ENCODE results near the gene KRT23. TPM values are rescaled to one million over a fixed set of nuclear protein-coding genes. Genes with fewer than 3 reads are reported as not detected.

Gene KRT23
- total and polyA plus RNA-seq, 2 of the 13 experiments (the other 11 are each of a cell fraction or from before 2014, with no cell fraction given), result 24.7 to 51.1 TPM

DNA sequence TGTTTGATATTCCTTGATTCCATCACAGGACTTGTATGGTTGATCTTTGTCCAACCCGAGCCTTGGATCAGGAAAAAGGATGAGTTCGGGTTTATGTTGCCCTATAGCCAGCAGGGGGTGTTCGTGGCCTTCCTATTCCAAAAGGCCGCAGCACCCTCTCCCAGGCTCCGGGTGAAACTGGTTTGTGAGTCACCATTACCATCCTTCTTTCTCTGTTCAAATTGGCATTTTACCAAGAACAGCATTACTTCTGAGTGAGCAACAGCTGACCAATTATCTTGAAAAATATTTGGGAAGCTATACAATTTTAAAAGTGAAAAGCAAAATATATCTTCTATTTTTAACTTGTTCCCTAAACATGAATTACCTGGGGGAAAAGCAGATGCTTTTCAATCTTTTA lies 28.1 kb downstream of the KRT23 start (continued):
- TF ChIP-seq, protein P1, sequence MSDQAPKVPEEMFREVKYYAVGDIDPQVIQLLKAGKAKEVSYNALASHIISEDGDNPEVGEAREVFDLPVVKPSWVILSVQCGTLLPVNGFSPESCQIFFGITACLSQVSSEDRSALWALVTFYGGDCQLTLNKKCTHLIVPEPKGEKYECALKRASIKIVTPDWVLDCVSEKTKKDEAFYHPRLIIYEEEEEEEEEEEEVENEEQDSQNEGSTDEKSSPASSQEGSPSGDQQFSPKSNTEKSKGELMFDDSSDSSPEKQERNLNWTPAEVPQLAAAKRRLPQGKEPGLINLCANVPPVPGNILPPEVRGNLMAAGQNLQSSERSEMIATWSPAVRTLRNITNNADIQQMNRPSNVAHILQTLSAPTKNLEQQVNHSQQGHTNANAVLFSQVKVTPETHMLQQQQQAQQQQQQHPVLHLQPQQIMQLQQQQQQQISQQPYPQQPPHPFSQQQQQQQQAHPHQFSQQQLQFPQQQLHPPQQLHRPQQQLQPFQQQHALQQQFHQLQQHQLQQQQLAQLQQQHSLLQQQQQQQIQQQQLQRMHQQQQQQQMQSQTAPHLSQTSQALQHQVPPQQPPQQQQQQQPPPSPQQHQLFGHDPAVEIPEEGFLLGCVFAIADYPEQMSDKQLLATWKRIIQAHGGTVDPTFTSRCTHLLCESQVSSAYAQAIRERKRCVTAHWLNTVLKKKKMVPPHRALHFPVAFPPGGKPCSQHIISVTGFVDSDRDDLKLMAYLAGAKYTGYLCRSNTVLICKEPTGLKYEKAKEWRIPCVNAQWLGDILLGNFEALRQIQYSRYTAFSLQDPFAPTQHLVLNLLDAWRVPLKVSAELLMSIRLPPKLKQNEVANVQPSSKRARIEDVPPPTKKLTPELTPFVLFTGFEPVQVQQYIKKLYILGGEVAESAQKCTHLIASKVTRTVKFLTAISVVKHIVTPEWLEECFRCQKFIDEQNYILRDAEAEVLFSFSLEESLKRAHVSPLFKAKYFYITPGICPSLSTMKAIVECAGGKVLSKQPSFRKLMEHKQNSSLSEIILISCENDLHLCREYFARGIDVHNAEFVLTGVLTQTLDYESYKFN (CRISPR knock-in tag; conservative IDR thresholded peaks at IDR 0.05), result no peak
- TF ChIP-seq CEBPB (IDR thresholded peaks at IDR 0.05; ENCODE audit: borderline replicate concordance, low read depth, low read length), result no peak
- no peak for TF ChIP-seq ZNF660 (CRISPR knock-in tag; IDR thresholded peaks at IDR 0.05; ENCODE audit: borderline replicate concordance, low read depth)
- TF ChIP-seq ETV6 (CRISPR knock-in tag; conservative IDR thresholded peaks at IDR 0.05), result no peak
- TF ChIP-seq, protein P2, sequence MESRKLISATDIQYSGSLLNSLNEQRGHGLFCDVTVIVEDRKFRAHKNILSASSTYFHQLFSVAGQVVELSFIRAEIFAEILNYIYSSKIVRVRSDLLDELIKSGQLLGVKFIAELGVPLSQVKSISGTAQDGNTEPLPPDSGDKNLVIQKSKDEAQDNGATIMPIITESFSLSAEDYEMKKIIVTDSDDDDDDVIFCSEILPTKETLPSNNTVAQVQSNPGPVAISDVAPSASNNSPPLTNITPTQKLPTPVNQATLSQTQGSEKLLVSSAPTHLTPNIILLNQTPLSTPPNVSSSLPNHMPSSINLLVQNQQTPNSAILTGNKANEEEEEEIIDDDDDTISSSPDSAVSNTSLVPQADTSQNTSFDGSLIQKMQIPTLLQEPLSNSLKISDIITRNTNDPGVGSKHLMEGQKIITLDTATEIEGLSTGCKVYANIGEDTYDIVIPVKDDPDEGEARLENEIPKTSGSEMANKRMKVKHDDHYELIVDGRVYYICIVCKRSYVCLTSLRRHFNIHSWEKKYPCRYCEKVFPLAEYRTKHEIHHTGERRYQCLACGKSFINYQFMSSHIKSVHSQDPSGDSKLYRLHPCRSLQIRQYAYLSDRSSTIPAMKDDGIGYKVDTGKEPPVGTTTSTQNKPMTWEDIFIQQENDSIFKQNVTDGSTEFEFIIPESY (CRISPR knock-in tag; IDR thresholded peaks at IDR 0.05), result no peak
- TF ChIP-seq, protein P3, sequence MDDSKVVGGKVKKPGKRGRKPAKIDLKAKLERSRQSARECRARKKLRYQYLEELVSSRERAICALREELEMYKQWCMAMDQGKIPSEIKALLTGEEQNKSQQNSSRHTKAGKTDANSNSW (CRISPR knock-in tag; IDR thresholded peaks at IDR 0.05; ENCODE audit: borderline replicate concordance), result no peak
- TF ChIP-seq HCFC1 (IDR thresholded peaks at IDR 0.05; ENCODE audit: low read depth, low read length), result no peak
- peak; percentile 99 for TF ChIP-seq RAD21 (CRISPR knock-in tag; IDR thresholded peaks at IDR 0.05)
- no peak for TF ChIP-seq ZNF432 (CRISPR knock-in tag; IDR thresholded peaks at IDR 0.05; ENCODE audit: borderline replicate concordance)
- TF ChIP-seq ZNF775 (CRISPR knock-in tag; IDR thresholded peaks at IDR 0.05; ENCODE audit: borderline replicate concordance), result no peak
- TF ChIP-seq, protein P4, sequence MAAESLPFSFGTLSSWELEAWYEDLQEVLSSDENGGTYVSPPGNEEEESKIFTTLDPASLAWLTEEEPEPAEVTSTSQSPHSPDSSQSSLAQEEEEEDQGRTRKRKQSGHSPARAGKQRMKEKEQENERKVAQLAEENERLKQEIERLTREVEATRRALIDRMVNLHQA (CRISPR knock-in tag; IDR thresholded peaks at IDR 0.05), result no peak
- no peak for TF ChIP-seq TAF15 (IDR thresholded peaks at IDR 0.05; ENCODE audit: low read depth, low read length, poor library complexity, severe bottlenecking)
- TF ChIP-seq MNT (IDR thresholded peaks at IDR 0.05), result no peak
- TF ChIP-seq, protein P5, sequence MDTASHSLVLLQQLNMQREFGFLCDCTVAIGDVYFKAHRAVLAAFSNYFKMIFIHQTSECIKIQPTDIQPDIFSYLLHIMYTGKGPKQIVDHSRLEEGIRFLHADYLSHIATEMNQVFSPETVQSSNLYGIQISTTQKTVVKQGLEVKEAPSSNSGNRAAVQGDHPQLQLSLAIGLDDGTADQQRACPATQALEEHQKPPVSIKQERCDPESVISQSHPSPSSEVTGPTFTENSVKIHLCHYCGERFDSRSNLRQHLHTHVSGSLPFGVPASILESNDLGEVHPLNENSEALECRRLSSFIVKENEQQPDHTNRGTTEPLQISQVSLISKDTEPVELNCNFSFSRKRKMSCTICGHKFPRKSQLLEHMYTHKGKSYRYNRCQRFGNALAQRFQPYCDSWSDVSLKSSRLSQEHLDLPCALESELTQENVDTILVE (CRISPR knock-in tag; IDR thresholded peaks at IDR 0.05), result no peak
- TF ChIP-seq, protein P6, sequence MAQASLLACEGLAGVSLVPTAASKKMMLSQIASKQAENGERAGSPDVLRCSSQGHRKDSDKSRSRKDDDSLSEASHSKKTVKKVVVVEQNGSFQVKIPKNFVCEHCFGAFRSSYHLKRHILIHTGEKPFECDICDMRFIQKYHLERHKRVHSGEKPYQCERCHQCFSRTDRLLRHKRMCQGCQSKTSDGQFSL (CRISPR knock-in tag; IDR thresholded peaks at IDR 0.05), result no peak
- TF ChIP-seq POLR2G (IDR thresholded peaks at IDR 0.05; ENCODE audit: low read depth, low read length), result no peak
- TF ChIP-seq FOXK2 (IDR thresholded peaks at IDR 0.05), result no peak
- TF ChIP-seq SRSF9 (IDR thresholded peaks at IDR 0.05; ENCODE audit: borderline replicate concordance, insufficient read depth, low read depth, low read length, poor library complexity, severe bottlenecking), result no peak
